HG02885 (cell line): Measurements from ENCODE around the gene LBP.
"Not testable (repeated sequence)": the region's sequence is repeated elsewhere in the genome, so short reads cannot be mapped to it uniquely, and the experiment has no call there.

Experiments used
- ATAC-seq: cut with Tn5 transposase; IDR thresholded peaks from one replicate; pipeline ENCODE4 v1.9.1; 2021; ENCODE audit warnings: mild to moderate bottlenecking; ENCODE audit not compliant: unreplicated experiment, poor library complexity

The LBP gene

GRCh38 chr20:38344107-38344701 lies 2.1 kb upstream of the LBP start:
- no peak for ATAC-seq

DNA sequence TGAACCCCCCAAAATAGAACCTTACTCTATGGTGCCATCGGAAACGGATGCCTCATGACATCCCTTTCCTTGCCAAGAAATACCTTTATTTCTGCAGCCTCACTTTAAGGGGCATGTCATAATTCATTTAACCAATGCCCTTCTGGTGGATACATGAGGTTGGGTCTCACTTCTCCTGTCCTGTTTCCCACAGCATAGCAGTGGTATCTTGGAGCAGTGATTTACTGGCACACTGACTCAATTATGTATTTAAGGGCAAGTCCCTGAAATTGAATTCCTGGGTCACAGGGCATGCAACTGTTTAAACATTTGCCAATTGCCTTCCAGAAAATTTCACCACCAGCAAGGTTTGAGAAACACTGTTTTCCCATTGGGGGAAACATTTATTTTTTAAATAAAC lies 639 bp upstream of the LBP start:
- ATAC-seq = no peak

GRCh38 chr20:38346741-38347140 lies 459 bp downstream of the LBP start:
- ATAC-seq = no peak

GRCh38 chr20:38349856-38350255 lies 3.6 kb downstream of the LBP start:
- ATAC-seq = no peak

DNA sequence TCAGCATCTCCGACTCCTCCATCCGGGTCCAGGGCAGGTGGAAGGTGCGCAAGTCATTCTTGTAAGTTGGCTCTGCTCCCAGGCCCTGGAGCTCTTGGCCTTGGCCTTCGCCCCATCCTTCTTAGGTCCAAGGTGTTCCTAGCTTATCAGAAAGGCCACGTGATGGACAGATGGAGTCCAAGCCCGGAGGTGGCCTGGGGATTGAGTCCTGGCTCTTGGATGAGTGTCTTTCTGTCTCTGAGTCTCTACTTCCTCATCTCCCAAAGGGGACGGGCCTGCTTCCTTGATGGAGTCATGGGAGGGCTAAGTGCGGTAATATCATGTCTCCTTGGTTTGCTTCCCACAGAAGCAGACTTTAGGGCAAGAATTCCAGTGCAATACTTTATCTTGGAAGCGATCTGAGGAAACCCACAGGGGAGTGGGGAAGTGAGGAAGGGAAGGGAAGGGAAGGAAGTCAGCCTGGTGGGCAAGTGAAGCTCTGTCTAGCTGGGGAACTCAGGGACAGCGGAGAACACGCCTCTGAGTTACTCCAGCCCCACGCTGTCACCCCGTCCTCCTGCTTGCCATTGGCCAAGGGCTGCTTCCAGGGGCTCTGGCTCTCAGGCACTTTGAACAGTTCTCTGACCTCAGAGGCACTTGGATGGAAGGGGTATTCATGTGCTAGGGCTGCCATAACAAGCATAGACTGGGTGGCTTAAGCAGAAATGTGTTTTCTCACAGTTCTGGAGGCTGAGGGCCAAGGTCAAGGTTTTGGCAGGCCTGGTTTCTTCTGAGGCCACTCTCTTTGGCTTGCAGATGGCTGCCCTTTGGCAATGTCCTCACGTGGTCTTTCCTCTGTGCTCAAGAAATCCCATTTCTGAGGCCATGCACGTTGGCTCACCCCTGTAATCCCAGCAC lies 4.8 kb downstream of the LBP start:
- ATAC-seq = no peak

GRCh38 chr20:38353316-38353715 lies 7.0 kb downstream of the LBP start:
- no peak for ATAC-seq

DNA sequence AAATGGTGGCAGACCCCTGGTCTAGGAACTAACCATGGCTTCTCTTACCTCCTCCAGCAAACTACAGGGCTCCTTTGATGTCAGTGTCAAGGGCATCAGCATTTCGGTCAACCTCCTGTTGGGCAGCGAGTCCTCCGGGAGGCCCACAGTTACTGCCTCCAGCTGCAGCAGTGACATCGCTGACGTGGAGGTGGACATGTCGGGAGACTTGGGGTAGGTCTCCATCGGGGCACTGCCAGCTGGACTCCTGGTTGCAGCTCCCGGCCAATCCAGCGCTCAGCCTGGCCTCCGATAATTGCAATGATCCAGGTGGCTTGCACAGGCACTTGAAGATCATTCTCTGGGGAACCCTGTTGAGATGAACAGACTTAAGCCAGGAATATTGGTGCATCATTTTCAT lies 7.9 kb downstream of the LBP start:
- no peak for ATAC-seq

DNA sequence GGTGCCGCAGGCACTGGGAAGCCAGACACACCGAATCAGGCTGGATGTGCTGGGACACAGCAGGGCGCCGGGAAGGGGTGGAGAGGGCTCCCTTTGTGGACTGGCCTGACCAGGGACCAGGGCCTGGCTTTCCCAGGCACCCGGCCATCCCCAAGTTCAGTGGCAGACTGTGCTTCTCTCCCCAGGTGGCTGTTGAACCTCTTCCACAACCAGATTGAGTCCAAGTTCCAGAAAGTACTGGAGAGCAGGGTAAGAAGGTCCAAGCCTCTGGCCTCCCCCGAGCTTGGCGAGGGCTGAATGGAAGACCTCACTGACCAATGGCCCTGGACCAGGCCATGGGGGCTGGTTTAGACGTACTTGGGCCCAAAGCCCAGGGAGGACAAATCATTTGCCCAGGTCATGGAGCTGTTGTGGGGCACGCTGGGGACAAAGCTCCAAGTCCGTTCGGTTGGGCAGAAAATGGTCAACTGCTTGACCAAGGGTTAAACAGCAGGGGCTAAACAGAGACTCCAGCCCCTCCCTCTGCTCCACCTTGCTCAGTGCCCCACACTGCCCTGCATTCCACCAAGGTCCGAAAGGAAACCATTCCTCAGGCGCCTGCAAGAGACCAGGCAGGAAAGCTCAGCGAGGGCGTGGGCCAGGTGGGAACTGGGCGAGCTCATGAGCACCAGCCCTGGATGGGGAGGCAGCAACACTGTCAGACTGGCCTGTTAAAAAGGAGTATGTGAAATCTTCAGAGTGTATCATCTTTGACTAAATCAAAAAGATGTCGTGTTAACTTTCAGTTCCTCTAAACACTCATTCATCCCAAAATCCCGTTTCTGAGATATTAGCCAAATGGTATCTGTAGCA lies 9.1 kb downstream of the LBP start:
- no peak for ATAC-seq

DNA sequence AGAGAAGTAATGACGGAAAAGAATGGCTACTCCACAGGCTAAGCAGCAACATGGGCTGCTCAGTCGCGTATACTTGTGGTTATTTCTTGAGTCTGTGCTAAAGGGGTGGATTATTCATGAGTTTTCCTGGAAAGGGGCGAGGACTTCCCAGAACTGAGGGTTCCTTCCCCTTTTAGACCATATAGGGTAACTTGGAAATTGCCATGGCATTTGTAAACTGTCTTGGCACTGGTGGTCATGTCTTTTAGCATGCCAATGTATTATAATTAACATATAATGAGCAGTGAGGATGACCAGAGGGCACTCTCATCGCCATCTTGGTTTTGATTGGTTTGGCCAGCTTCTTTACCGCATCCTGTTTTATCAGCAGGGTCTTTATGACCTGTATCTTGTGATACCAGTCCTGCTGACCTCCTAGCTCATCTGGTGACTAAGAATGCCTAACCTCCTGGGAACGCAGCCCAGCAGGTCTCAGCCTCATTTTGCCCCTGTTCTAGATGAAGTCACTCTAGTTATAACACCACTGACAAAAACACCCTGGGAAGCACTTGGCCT lies 11.4 kb downstream of the LBP start:
- no peak for ATAC-seq

- ATAC-seq = no peak
Measured at GRCh38 chr20:38358556-38358955, 12.3 kb downstream of the LBP start.

DNA sequence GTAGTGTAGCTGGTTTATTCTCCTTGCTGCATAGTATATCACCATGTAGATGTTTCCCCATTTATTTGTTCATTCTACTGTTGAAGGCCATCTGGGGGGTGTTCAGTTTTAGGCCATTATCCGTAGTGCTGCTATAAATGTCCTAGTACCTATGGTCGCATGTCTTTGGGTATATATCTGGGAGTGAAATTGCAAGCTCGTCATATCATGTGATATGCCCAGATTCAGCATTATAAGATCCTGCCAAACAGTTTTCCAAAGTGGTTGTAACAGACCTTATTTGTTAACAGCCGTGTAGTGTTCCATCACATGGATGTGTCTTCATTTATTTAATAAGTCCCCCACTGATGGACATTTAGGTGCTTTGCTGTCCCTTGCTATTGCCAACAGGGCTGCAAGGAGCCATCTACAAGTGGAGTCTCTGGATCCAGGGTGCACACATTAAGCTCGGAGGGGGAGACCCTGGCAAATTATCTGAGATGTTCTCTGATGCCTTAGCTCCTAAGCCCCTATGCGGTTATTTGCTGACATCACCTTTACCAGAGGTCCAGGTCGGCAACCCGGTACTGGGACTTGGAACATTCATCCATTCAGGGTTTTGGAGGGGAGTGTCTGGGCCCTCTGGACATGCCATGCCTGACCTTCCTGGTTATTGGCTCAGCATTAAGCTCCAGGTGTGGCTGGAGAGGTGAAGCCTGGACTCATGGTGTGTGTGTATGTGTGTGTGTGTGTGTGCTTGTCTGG lies 16.9 kb downstream of the LBP start:
- ATAC-seq = no peak

GRCh38 chr20:38369389-38369788 lies 23.1 kb downstream of the LBP start:
- no peak for ATAC-seq

- ATAC-seq = no peak
Measured at GRCh38 chr20:38372806-38373205, 26.5 kb downstream of the LBP start.

DNA sequence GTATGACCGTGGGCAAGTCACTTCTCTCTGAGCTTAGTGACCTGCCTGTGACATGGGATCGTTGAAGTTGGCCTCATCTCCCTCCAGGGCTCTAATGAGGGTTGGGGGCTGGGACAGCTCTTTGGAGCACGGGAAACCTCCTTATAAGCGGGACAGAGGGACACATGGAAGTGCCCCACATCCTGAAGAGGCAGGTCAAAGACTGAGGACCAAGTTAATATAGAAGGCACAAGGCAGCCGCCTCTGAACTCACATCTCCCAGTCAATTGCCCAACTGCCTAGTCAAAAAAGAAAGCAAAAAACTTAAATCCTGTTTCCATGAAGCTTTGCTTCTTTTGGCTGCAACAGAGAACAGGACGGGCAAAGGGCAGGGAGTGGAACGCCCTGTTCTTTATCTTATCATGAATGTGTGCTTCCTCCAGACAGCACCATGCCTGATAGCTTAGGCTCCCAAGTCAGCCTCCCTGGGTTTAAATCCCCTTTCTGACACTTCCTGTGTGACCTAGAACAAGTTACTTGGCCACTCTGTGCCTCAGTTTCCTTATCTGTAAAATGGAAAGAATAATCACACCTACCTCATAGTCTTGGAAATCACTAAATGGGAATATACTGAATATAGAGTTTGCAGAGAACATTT lies 27.1 kb downstream of the LBP start:
- ATAC-seq = no peak

- no peak for ATAC-seq
Measured at GRCh38 chr20:38373898-38374297, 27.6 kb downstream of the LBP start.

- ATAC-seq = no peak
Measured at GRCh38 chr20:38377039-38377685, 30.9 kb downstream of the LBP start.

- not testable (repeated sequence) for ATAC-seq
Measured at GRCh38 chr20:38377838-38378237, 31.6 kb downstream of the LBP start.

DNA sequence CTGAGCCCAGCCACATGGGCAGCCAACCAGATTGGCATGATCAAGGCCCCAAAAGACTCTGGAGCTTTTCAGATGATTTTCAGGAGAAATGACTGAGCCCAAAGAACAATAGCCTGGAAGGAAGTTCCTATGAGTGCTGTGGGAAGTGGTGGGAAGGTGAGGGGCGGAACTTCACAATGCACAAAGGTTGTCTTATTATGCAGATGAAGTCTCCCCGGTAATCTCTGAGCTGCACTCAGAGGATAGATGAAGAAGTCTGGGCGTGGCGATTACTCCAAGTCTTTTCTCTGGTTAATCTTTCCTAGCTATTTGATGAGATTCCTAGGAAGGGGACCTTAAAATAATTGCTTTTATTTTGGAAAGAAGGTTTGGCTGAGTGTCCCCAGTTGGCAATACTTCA lies 36.9 kb downstream of the LBP start:
- no peak for ATAC-seq

DNA sequence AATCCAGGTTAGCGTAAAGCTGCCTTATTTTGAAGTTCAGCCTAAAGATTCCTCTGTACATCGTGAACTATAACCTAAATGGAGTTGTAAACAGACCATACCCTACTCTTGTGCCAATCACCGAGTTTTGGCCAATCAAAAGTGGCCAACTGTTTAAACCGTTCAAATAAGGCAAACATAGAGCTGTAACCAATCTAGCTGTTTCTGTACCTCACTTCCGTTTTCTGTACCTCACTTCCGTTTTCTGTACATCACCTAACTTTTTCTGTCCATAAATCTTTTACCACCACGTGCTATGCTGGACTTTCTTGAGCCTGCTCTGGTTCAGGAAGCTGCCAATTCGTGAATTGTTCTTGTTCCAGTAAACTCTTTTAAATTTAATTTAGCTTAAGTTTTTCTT lies 39.7 kb downstream of the LBP start:
- ATAC-seq = no peak
